ENCODE measurements around the gene IGSF22.

GRCh38 chr11:18669711-18670110 lies 56.3 kb downstream of the IGSF22 start:
- TF ChIP-seq ZNF557 (CRISPR knock-in tag; IDR thresholded peaks at IDR 0.05), result no peak
- TF ChIP-seq TAF1 (CRISPR knock-in tag; IDR thresholded peaks at IDR 0.05), result no peak
- TF ChIP-seq SAFB2 (CRISPR knock-in tag; IDR thresholded peaks at IDR 0.05; ENCODE audit: borderline replicate concordance, low read depth), result no peak
- TF ChIP-seq MYC (CRISPR knock-in tag; IDR thresholded peaks at IDR 0.05; ENCODE audit: borderline replicate concordance), result no peak
- TF ChIP-seq ZNF350 (CRISPR knock-in tag; IDR thresholded peaks at IDR 0.05; ENCODE audit: borderline replicate concordance, low read depth), result no peak
- no peak for TF ChIP-seq JUND (CRISPR knock-in tag; IDR thresholded peaks at IDR 0.05)
- no peak for TF ChIP-seq ZNF335 (CRISPR knock-in tag; IDR thresholded peaks at IDR 0.05)

Data from HepG2 (cell line).